Cerebellar cortex (tissue), 1 donor: ENCODE measurements around the gene PHLDB3.

Source experiments
- DNase-seq: peaks from one replicate; pipeline ENCODE4 v3.0.0-alpha.2; 2015; ENCODE audit warnings: low spot score

PHLDB3 gene

GRCh38 chr19:43498233-43498842 is 6.2 kb downstream of the PHLDB3 start:
- no peak for DNase-seq

- DNase-seq = no peak
Measured at GRCh38 chr19:43496960-43497359, 7.6 kb downstream of the PHLDB3 start.

GRCh38 chr19:43495082-43495481 is 9.5 kb downstream of the PHLDB3 start:
- no peak for DNase-seq

GRCh38 chr19:43490759-43491158 is 13.8 kb downstream of the PHLDB3 start:
- no peak for DNase-seq

GRCh38 chr19:43489979-43490599 is 14.5 kb downstream of the PHLDB3 start:
- DNase-seq = no peak

GRCh38 chr19:43489310-43489709 is 15.2 kb downstream of the PHLDB3 start:
- DNase-seq = no peak

- DNase-seq = no peak
Measured at GRCh38 chr19:43488179-43488578, 16.4 kb downstream of the PHLDB3 start.

- DNase-seq = no peak
Measured at GRCh38 chr19:43486412-43486811, 18.1 kb downstream of the PHLDB3 start.

GRCh38 chr19:43485951-43486350 is 18.6 kb downstream of the PHLDB3 start:
- no peak for DNase-seq

- no peak for DNase-seq
Measured at GRCh38 chr19:43483281-43483680, 21.3 kb downstream of the PHLDB3 start.

- no peak for DNase-seq
Measured at GRCh38 chr19:43482193-43482592, 22.4 kb downstream of the PHLDB3 start.

- no peak for DNase-seq
Measured at GRCh38 chr19:43481701-43482100, 22.8 kb downstream of the PHLDB3 start.

- DNase-seq = no peak
Measured at GRCh38 chr19:43480574-43480973, 24.0 kb downstream of the PHLDB3 start.

GRCh38 chr19:43479961-43480561 is 24.5 kb downstream of the PHLDB3 start:
- no peak for DNase-seq

- DNase-seq = no peak
Measured at GRCh38 chr19:43479226-43479625, 25.3 kb downstream of the PHLDB3 start.

- no peak for DNase-seq
Measured at GRCh38 chr19:43478323-43478722, 26.2 kb downstream of the PHLDB3 start.

- DNase-seq = no peak
Measured at GRCh38 chr19:43476606-43477005, 27.9 kb downstream of the PHLDB3 start.

GRCh38 chr19:43474986-43475705 is 29.4 kb downstream of the PHLDB3 start:
- peak; percentile 54 for DNase-seq

- DNase-seq = no peak
Measured at GRCh38 chr19:43474487-43474886, 30.1 kb downstream of the PHLDB3 start.

GRCh38 chr19:43471091-43471490 is 33.5 kb downstream of the PHLDB3 start:
- DNase-seq = no peak

GRCh38 chr19:43470288-43470687 is 34.3 kb downstream of the PHLDB3 start:
- DNase-seq = no peak

- no peak for DNase-seq
Measured at GRCh38 chr19:43469160-43469480, 35.4 kb downstream of the PHLDB3 start.
